Osteoblast (primary cell): ENCODE measurements around the gene FBXL7. TPM values are rescaled to one million over a fixed set of nuclear protein-coding genes. Genes with fewer than 3 reads are reported as not detected.

Source experiments
- DNase-seq: peaks from one replicate; pipeline ENCODE4 v3.0.0; 2011; ENCODE audit warnings: low spot score, mixed read lengths; ENCODE audit not compliant: insufficient read length; ENCODE audit errors: missing footprints
- H2AFZ ChIP-seq: 2 replicates; pipeline ENCODE4 v1.6.0; 2011; ENCODE audit warnings: mild to moderate bottlenecking, low read length
- H3K27ac ChIP-seq: 2 replicates; pipeline ENCODE4 v1.5.1; 2011; ENCODE audit warnings: mild to moderate bottlenecking, low read depth, low read length, moderate library complexity
- H3K27me3 ChIP-seq: 2 replicates; pipeline ENCODE4 v1.6.0; 2012; ENCODE audit warnings: mild to moderate bottlenecking, control low read depth, inconsistent platforms, low read length, moderate library complexity; ENCODE audit not compliant: insufficient read depth
- H3K36me3 ChIP-seq: 2 replicates; pipeline ENCODE4 v1.5.1; 2011; ENCODE audit warnings: mild to moderate bottlenecking, low read length, control low read depth, moderate library complexity; ENCODE audit not compliant: insufficient read depth
- H3K4me1 ChIP-seq: 2 replicates; pipeline ENCODE4 v1.5.1; 2011; ENCODE audit warnings: mild to moderate bottlenecking, low read length, control low read depth, moderate library complexity; ENCODE audit not compliant: insufficient read depth
- H3K4me2 ChIP-seq: 2 replicates; pipeline ENCODE4 v1.6.0; 2011; ENCODE audit warnings: mild to moderate bottlenecking, low read length; ENCODE audit not compliant: insufficient read depth
- H3K4me3 ChIP-seq: fragments of 200-600 bp; sonication (generic); 3 replicates; pipeline ENCODE4 v1.5.1; 2012; ENCODE audit warnings: mild to moderate bottlenecking, low read length, inconsistent platforms; ENCODE audit not compliant: insufficient read depth
- H3K79me2 ChIP-seq: 2 replicates; pipeline ENCODE4 v1.6.0; 2012; ENCODE audit warnings: mild to moderate bottlenecking, low read length, control low read depth, inconsistent platforms; ENCODE audit not compliant: insufficient read depth
- H3K9me3 ChIP-seq: 2 replicates; pipeline ENCODE4 v1.5.1; 2011; ENCODE audit warnings: low read depth, low read length, control low read depth
- H4K20me1 ChIP-seq: 2 replicates; pipeline ENCODE4 v1.6.0; 2012; ENCODE audit warnings: mild to moderate bottlenecking, low read length, control low read depth; ENCODE audit not compliant: insufficient read depth
- total RNA-seq: library from RNA; depleted of rRNA; stranded (reverse); fragments of >200 nt; gene quantifications from 2 replicates; pipeline ENCODE4 v1.2.3, GENCODE V29; 2012
- TF ChIP-seq, protein P1 (sequence below): IDR thresholded peaks from 2 replicates; pipeline ENCODE4 v1.5.1; 2011; ENCODE audit warnings: mild to moderate bottlenecking, low read depth, low read length, moderate library complexity; ENCODE audit errors: extremely low read depth

Gene FBXL7
- total RNA-seq, 1 donor = 13.4 TPM

DNA sequence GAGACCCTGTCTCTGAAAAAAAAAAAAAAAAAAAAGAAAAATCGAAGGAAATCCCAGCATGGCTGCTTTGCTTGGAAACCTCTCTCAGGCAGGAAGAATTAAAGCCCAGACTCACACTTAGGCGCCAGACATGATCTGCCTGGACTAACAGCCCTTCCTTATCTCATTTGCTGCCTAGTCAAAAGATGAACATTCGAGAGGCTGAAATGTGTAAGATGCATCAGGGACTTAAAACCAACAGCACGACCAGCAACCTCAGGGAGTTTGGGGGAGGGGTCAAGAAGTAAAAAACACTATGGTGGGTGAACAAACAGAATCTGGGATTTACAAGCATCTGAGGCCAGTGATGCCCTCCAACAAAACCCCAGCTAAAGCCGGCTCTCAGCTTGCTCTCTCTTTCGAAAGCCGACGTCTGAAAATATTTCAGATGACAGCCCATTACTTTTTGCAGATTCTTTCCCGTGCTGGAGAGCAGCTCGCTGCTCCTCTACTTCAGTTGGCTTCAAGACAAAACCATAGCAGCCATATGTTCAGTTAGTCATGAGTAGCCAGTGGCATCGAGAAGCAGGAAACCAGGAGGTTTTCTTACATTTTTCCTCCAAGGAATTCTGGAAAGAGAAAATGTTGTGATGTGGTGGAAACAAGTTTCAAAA is 429.8 kb downstream of the FBXL7 start:
- Histone ChIP-seq H3K4me3 (peak overlapping the region; percentile 31), H3K27ac (no peak overlapping the region), H3K4me2 (peak overlapping the region; percentile 65), H3K36me3 (no peaks in the 10 kb centered on the region), H4K20me1 (no peaks in the 10 kb centered on the region), H3K9me3 (no peaks in the 10 kb centered on the region), H3K79me2 (no peaks in the 10 kb centered on the region), H2AFZ (no peak overlapping the region), H3K27me3 (no peaks in the 10 kb centered on the region), H3K4me1 (peaks cover 7% of the 10 kb centered on the region)
- DNase-seq = peak; percentile 92
- TF ChIP-seq, protein P1, sequence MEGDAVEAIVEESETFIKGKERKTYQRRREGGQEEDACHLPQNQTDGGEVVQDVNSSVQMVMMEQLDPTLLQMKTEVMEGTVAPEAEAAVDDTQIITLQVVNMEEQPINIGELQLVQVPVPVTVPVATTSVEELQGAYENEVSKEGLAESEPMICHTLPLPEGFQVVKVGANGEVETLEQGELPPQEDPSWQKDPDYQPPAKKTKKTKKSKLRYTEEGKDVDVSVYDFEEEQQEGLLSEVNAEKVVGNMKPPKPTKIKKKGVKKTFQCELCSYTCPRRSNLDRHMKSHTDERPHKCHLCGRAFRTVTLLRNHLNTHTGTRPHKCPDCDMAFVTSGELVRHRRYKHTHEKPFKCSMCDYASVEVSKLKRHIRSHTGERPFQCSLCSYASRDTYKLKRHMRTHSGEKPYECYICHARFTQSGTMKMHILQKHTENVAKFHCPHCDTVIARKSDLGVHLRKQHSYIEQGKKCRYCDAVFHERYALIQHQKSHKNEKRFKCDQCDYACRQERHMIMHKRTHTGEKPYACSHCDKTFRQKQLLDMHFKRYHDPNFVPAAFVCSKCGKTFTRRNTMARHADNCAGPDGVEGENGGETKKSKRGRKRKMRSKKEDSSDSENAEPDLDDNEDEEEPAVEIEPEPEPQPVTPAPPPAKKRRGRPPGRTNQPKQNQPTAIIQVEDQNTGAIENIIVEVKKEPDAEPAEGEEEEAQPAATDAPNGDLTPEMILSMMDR = no peak

DNA sequence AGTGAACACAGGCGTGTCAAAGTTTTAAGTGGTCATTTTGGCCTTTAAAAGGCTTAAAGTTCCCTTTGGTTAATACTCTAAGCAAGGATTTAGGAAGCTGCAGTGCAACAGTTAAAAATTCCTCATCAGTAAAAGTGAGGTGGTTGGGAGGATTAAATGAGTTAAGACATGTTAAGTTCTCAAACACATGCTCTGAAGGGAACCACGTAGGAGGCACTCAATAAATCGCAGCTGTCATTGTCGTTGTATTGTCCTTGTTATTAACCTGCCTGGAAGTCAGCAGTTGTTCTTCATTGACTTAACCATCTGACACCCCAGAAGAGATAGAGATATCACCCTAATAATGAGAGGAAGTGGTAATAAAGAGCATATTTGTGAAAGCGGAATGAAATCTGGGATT is 432.1 kb downstream of the FBXL7 start:
- no peak overlapping the region for H3K4me2 ChIP-seq
- no peaks in the 10 kb centered on the region for H4K20me1 ChIP-seq
- H3K27me3 ChIP-seq = no peaks in the 10 kb centered on the region
- H3K36me3 ChIP-seq = no peaks in the 10 kb centered on the region
- no peak overlapping the region for H3K27ac ChIP-seq
- no peaks in the 10 kb centered on the region for H3K9me3 ChIP-seq
- H3K4me1 ChIP-seq = peaks cover 7% of the 10 kb centered on the region
- no peak overlapping the region for H2AFZ ChIP-seq
- H3K79me2 ChIP-seq = no peaks in the 10 kb centered on the region
- TF ChIP-seq, protein P1 = no peak
- no peak for DNase-seq
- H3K4me3 ChIP-seq = no peak overlapping the region

DNA sequence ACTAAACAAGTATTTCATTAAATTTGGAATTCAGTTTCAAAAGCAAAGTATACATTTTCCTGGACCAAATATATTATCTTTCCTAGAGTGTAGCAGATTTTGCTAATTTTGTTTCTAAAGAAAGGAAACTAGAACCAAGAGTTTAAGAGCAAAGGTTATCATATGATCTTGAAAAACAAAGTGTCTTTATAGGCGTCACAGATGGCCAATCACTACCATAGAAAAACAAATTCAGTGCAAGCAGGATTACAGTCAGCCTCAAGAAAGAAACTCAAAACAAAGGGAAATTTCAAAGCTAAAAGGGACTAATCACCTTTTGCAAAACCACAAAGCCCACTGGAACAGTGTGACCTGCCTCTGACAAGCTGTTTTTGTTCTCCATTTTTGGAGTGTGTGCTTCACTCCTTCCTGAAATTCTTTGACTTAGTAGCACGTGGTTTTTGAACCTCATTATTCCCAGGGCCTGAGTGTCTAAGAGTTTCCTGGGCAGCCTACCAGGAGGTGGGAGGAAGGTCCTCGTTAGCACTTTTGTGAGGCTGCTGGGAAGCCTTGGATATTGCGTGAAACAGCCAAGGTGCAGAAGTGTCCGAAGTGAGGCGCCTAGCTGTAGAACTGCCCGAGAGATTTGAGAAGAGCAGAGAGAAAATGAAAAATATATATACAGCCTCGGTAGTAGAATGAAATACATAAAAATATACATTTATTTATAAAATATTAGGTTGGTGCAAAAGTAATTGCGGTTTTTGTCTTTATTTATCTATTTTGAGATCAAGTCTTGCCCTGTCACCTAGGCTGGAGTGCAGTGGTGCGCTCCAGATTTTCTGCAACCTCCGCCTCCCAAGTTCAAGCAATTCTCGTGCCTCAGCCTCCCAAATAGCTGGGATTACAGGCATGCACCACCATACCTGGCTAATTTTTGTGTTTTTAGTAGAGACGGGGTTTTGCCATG is 433.6 kb downstream of the FBXL7 start:
- Histone ChIP-seq H4K20me1 (no peaks in the 10 kb centered on the region), H3K4me1 (peaks cover 7% of the 10 kb centered on the region), H3K4me2 (no peak overlapping the region), H3K79me2 (no peaks in the 10 kb centered on the region), H3K27me3 (no peaks in the 10 kb centered on the region), H3K9me3 (no peaks in the 10 kb centered on the region), H3K36me3 (no peaks in the 10 kb centered on the region), H3K27ac (no peak overlapping the region), H3K4me3 (no peak overlapping the region), H2AFZ (no peak overlapping the region)
- TF ChIP-seq, protein P1 = no peak
- no peak for DNase-seq
